Astrocyte (in vitro differentiated cells and primary cell): ENCODE results near the gene SCAP.
"Not testable (repeated sequence)": the region's sequence is repeated elsewhere in the genome, so short reads cannot be mapped to it uniquely, and the experiment has no call there.

Source experiments
- CTCF ChIP-seq: IDR thresholded peaks from 2 replicates; pipeline ENCODE4 v1.5.1; 2011; ENCODE audit warnings: low read depth, mild to moderate bottlenecking, inconsistent platforms, low read length, moderate library complexity; ENCODE audit not compliant: insufficient read depth
- EZH2 ChIP-seq: IDR thresholded peaks from 2 replicates; pipeline ENCODE4 v1.6.1; 2012; ENCODE audit warnings: mild to moderate bottlenecking, low read length, inconsistent platforms; ENCODE audit not compliant: insufficient read depth

DNA sequence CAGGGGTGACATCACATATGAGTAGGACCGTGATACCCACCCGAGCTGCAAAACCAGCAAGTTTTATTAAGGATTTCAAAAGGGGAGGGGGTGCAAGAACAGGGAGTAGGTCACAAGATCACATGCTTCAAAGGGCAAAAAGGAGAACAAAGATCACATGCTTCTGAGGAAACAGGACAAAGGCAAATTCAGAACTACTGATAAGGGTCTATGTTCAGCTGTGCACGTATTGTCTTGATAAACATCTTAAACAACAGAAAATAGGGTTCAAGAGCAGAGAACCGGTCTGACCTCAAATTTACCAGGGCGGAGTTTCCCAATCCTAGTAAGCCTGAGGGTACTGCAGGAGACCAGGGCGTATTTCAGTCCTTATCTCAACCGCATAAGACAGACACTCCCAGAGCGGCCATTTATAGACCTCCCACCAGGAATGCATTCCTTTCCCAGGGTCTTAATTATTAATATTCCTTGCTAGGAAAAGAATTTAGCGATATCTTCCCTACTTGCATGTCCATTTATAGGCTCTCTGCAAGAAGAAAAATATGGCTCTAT is 16.1 kb downstream of the SCAP start:
- not testable (repeated sequence) for TF ChIP-seq CTCF, EZH2
